ENCODE measurements around the gene CCDC157.

DNA sequence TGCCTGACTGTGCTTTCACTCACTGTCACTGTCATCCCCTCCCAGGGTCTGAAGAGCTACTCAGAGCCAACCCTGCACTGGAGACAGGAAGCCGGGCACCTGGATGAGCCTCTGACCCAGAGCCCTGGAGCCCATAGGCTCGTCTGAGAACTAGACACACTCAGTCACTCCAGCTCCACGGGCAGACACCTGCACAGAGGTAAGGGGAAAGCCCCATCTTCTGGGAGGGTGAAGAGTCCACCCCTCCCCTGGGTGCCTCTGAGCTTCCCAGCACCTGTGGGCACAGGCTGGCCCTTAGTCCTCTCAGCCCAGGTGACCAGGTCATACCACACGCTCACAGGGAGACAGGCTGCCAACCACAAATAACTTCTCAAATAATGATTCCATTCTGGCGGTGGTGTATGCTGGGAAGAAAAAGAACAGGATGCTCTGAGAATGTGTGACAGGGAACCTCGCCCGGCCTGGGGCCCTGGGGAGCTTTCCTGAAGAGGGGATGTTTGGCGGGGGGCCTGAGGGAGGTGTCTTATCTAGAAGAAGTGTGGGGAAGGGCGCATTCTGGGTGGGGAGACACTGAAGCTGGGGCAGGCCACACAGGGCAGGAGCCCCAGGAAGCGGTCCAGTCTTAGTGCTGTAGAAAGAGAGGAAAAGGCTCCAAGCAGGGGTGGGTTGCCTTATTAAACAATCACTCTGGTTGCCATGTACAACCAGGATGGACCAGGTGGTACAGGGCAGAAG, 5.3 kb downstream of the CCDC157 start:
- no peak for TF ChIP-seq EZH2 (IDR thresholded peaks at IDR 0.05; ENCODE audit: low read depth)
- TF ChIP-seq, protein P1, sequence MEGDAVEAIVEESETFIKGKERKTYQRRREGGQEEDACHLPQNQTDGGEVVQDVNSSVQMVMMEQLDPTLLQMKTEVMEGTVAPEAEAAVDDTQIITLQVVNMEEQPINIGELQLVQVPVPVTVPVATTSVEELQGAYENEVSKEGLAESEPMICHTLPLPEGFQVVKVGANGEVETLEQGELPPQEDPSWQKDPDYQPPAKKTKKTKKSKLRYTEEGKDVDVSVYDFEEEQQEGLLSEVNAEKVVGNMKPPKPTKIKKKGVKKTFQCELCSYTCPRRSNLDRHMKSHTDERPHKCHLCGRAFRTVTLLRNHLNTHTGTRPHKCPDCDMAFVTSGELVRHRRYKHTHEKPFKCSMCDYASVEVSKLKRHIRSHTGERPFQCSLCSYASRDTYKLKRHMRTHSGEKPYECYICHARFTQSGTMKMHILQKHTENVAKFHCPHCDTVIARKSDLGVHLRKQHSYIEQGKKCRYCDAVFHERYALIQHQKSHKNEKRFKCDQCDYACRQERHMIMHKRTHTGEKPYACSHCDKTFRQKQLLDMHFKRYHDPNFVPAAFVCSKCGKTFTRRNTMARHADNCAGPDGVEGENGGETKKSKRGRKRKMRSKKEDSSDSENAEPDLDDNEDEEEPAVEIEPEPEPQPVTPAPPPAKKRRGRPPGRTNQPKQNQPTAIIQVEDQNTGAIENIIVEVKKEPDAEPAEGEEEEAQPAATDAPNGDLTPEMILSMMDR (conservative IDR thresholded peaks at IDR 0.05), result no peak
